ENCODE data around the gene STK39.

Gene STK39

GRCh38 chr2:168166902-168167510 is 80.4 kb downstream of the STK39 start:
- Histone ChIP-seq H3K27ac (no peak overlapping the region), H3K27me3 (ENCODE audit: insufficient read depth, low read depth, severe bottlenecking) (no peaks in the 10 kb centered on the region), H3K9me3 (ENCODE audit: severe bottlenecking) (no peaks in the 10 kb centered on the region), H3K36me3 (peaks cover 3% of the 10 kb centered on the region), H3K4me3 (ENCODE audit: low read depth, low read length) (no peak overlapping the region)
- TF ChIP-seq CTCF (IDR thresholded peaks at IDR 0.05; ENCODE audit: low read depth, low read length): no peak
- DNase-seq: no peak

- Histone ChIP-seq H3K4me3 (ENCODE audit: low read depth, low read length) (no peak overlapping the region), H3K27ac (no peak overlapping the region)
Measured at GRCh38 chr2:168165985-168166901, 81.2 kb downstream of the STK39 start.

GRCh38 chr2:168165397-168165796 is 82.0 kb downstream of the STK39 start:
- peaks cover 6% of the 10 kb centered on the region for H3K36me3 ChIP-seq
- no peak for DNase-seq
- H3K27ac ChIP-seq: no peak overlapping the region
- H3K9me3 ChIP-seq (ENCODE audit: severe bottlenecking): no peaks in the 10 kb centered on the region
- H3K27me3 ChIP-seq (ENCODE audit: insufficient read depth, low read depth, severe bottlenecking): no peaks in the 10 kb centered on the region
- TF ChIP-seq CTCF (IDR thresholded peaks at IDR 0.05; ENCODE audit: low read depth, low read length): no peak
- no peak overlapping the region for H3K4me3 ChIP-seq (ENCODE audit: low read depth, low read length)

More at GRCh38 chr2:168165985-168166901, 81.2 kb downstream of the STK39 start:
- Histone ChIP-seq H3K9me3 (ENCODE audit: severe bottlenecking) (no peaks in the 10 kb centered on the region), H3K36me3 (peaks cover 3% of the 10 kb centered on the region), H3K27me3 (ENCODE audit: insufficient read depth, low read depth, severe bottlenecking) (no peaks in the 10 kb centered on the region)
- TF ChIP-seq CTCF (IDR thresholded peaks at IDR 0.05; ENCODE audit: low read depth, low read length): no peak
- DNase-seq: no peak

- Histone ChIP-seq H3K27me3 (ENCODE audit: insufficient read depth, low read depth, severe bottlenecking) (no peaks in the 10 kb centered on the region), H3K4me3 (ENCODE audit: low read depth, low read length) (no peak overlapping the region), H3K27ac (no peak overlapping the region), H3K9me3 (ENCODE audit: severe bottlenecking) (no peaks in the 10 kb centered on the region), H3K36me3 (peaks cover 6% of the 10 kb centered on the region)
- DNase-seq: peak; percentile 39
- peak; percentile 57 for TF ChIP-seq CTCF (IDR thresholded peaks at IDR 0.05; ENCODE audit: low read depth, low read length)
Measured at GRCh38 chr2:168160897-168161296, 86.5 kb downstream of the STK39 start.

DNA sequence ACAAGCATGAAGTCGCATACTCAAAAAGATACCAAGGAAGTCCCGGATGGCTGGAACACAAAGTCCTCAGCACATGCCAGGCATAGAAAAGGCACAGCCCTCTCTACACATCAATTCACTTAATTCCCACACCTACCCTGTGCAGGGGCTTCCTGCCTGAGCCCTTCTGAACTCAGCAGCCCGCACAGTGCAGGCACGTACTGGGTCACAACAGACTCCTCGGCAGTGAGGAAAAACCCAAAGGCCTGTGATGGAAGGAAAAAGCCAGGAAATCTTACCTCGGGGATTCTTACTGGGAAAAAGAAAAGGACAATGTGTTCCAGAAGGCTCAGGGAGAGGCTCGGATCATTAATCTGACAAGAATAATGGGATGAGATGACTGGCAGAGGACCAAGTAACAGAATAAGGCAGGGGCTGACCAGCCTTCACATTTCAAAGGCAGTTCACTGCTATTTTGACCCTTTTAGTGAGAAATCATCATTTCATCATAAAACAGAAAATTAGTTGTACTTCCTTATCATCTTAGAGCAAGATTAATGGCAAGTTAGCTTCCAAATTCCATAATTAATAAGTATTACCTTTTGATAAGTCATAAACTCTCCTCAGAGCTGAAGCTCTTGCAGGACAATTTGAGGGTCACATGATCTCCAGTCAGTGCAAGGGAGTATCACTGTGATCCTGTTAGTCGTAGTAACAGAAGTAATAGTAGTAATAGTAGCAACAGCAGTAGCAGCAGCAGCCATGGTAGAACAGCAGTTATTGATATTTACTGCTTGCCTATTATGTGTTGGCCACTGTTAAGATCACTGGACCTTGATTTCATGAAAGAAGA is 87.4 kb downstream of the STK39 start:
- no peak overlapping the region for H3K27ac ChIP-seq
- H3K4me3 ChIP-seq (ENCODE audit: low read depth, low read length): no peak overlapping the region
- peaks cover 6% of the 10 kb centered on the region for H3K36me3 ChIP-seq
- no peaks in the 10 kb centered on the region for H3K9me3 ChIP-seq (ENCODE audit: severe bottlenecking)
- no peak for DNase-seq
- TF ChIP-seq CTCF (IDR thresholded peaks at IDR 0.05; ENCODE audit: low read depth, low read length): no peak
- no peaks in the 10 kb centered on the region for H3K27me3 ChIP-seq (ENCODE audit: insufficient read depth, low read depth, severe bottlenecking)

Measured in WERI-Rb-1 (cell line).